HCT116 (cell line): ENCODE measurements around the gene NENF.

Experiments used
- EZH2 ChIP-seq: fragments of 200-600 bp; sonication (generic); IDR thresholded peaks from 2 replicates; pipeline ENCODE4 v1.6.1; 2017; ENCODE audit warnings: antibody characterized with exemption, mixed run types
- POLR2A ChIP-seq: IDR thresholded peaks from 2 replicates; pipeline ENCODE4 v1.7.0; 2011; ENCODE audit warnings: borderline replicate concordance; ENCODE audit not compliant: insufficient read depth, insufficient read length; ENCODE audit errors: extremely low read depth
- SIN3A ChIP-seq: IDR thresholded peaks from 2 replicates; pipeline ENCODE4 v1.6.1; 2012; ENCODE audit warnings: low read depth
- SP1 ChIP-seq: IDR thresholded peaks from 2 replicates; pipeline ENCODE4 v1.6.1; 2012; ENCODE audit warnings: low read depth
- TF ChIP-seq, protein P1 (sequence below), 3 experiments: fragments of 200-600 bp in 1 of 3; sonication (generic) in 1 of 3; IDR thresholded peaks in 2 of 3; conservative IDR thresholded peaks in 1 of 3; 2 replicates each; pipeline ENCODE4 v1.5.1; 2012 to 2017; ENCODE audit warnings: low read depth in 2 of 3, low read length in 2 of 3, antibody characterized with exemption in 1 of 3, borderline replicate concordance in 1 of 3, control low read depth in 1 of 3, mild to moderate bottlenecking in 1 of 3, mixed read lengths in 1 of 3, mixed run types in 1 of 3, moderate library complexity in 1 of 3; ENCODE audit not compliant: insufficient read depth in 1 of 3

DNA sequence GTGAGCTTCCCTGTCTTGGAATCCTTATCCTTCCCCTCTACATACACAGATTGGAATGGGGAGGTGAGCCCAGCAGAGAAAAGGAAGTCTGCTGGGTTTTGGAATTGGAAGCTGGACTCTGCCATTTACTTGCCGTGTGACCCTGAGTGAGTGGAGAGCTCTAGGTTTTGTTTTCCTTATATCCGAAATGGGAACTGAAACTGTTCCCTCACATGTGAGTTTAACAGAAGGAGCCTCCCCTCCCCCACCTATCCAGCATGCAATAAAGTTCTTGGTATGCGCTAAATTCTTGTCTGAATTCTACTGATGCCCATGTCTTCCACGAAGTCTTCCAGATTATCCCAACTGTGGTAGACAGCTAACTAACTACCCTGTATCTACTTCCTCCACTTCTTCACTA lies 58.7 kb downstream of the NENF start:
- TF ChIP-seq EZH2, result no peak
- TF ChIP-seq, protein P1, sequence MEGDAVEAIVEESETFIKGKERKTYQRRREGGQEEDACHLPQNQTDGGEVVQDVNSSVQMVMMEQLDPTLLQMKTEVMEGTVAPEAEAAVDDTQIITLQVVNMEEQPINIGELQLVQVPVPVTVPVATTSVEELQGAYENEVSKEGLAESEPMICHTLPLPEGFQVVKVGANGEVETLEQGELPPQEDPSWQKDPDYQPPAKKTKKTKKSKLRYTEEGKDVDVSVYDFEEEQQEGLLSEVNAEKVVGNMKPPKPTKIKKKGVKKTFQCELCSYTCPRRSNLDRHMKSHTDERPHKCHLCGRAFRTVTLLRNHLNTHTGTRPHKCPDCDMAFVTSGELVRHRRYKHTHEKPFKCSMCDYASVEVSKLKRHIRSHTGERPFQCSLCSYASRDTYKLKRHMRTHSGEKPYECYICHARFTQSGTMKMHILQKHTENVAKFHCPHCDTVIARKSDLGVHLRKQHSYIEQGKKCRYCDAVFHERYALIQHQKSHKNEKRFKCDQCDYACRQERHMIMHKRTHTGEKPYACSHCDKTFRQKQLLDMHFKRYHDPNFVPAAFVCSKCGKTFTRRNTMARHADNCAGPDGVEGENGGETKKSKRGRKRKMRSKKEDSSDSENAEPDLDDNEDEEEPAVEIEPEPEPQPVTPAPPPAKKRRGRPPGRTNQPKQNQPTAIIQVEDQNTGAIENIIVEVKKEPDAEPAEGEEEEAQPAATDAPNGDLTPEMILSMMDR (IDR thresholded peaks at IDR 0.05 in 2 of 3, conservative IDR thresholded peaks at IDR 0.05 in 1 of 3; ENCODE audit: borderline replicate concordance in 1 of 3, insufficient read depth in 1 of 3, low read depth in 2 of 3, low read length in 2 of 3), result no peak
- no peak for TF ChIP-seq SP1
- no peak for TF ChIP-seq POLR2A
- no peak for TF ChIP-seq SIN3A
